ENCODE measurements around the gene POP4.

DNA sequence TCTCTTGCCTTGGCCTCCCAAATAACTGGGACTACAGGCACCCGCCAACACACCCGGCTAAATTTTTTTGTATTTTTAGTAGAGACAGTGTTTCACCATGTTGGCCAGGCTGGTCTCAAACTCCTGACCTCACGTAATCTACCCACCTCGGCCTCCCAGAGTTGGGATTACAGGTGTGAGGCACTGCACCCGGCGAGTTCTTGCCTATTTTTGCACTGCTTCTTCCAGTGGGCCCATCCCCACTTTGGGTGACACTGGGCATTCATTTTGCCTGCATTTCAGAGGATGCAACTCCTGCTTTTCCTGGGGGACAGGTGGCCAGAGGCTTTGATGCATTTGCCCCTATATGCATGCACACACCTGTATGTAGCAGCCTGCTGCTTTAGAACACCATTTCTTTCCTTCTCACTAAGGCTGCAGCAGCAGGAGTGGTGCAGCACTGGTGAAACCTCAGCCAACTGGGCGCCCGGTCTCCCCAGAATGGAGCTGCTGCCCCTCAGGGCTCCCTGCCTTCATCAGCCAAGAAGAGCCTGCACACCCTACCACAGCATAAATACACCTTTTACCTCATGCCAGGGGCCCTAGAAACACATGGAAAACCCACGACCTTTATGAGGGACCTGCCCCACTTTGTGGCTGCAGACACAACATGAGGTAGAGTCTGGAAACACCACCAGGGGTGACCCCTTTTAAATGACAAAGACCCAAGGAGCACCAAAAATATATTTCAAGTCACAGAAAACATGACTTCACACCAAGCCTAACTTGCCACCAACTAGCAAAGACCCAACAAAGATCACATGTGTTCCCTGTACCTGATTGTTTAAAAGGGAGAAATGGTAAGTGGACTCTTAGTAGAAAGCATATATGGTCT is 36.8 kb upstream of the POP4 start:
- TF ChIP-seq POLR2AphosphoS5 (IDR thresholded peaks at IDR 0.05): no peak
- TF ChIP-seq, protein P1, sequence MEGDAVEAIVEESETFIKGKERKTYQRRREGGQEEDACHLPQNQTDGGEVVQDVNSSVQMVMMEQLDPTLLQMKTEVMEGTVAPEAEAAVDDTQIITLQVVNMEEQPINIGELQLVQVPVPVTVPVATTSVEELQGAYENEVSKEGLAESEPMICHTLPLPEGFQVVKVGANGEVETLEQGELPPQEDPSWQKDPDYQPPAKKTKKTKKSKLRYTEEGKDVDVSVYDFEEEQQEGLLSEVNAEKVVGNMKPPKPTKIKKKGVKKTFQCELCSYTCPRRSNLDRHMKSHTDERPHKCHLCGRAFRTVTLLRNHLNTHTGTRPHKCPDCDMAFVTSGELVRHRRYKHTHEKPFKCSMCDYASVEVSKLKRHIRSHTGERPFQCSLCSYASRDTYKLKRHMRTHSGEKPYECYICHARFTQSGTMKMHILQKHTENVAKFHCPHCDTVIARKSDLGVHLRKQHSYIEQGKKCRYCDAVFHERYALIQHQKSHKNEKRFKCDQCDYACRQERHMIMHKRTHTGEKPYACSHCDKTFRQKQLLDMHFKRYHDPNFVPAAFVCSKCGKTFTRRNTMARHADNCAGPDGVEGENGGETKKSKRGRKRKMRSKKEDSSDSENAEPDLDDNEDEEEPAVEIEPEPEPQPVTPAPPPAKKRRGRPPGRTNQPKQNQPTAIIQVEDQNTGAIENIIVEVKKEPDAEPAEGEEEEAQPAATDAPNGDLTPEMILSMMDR (IDR thresholded peaks at IDR 0.05): no peak
- no peak for TF ChIP-seq EP300 (IDR thresholded peaks at IDR 0.05)

Data from suprapubic skin (tissue), 4 donors.